NB4 (cell line): ENCODE measurements around the gene ITGB3.

ENCODE experiments used
- DNase-seq: peaks from one replicate; pipeline ENCODE4 v3.0.0; 2010; ENCODE audit warnings: low read depth
- H3K4me3 ChIP-seq: one replicate; pipeline ENCODE4 v1.5.1; 2011; ENCODE audit warnings: mild to moderate bottlenecking, low read depth, low read length, moderate library complexity
- MYC ChIP-seq: IDR thresholded peaks from 2 replicates; pipeline ENCODE4 v1.6.1; 2011; ENCODE audit warnings: low read depth, low read length
- POLR2A ChIP-seq: IDR thresholded peaks from 2 replicates; pipeline ENCODE4 v1.6.1; 2011; ENCODE audit warnings: mild to moderate bottlenecking; ENCODE audit not compliant: insufficient read length; ENCODE audit errors: extremely low read depth
- TF ChIP-seq, protein P1 (sequence below): IDR thresholded peaks from one replicate; pipeline ENCODE4 v1.5.1; 2012; ENCODE audit warnings: low read depth, low read length
- TF ChIP-seq, protein P2 (sequence below): IDR thresholded peaks from 2 replicates; pipeline ENCODE4 v1.6.1; 2011; ENCODE audit warnings: low read depth, low read length

Gene ITGB3

DNA sequence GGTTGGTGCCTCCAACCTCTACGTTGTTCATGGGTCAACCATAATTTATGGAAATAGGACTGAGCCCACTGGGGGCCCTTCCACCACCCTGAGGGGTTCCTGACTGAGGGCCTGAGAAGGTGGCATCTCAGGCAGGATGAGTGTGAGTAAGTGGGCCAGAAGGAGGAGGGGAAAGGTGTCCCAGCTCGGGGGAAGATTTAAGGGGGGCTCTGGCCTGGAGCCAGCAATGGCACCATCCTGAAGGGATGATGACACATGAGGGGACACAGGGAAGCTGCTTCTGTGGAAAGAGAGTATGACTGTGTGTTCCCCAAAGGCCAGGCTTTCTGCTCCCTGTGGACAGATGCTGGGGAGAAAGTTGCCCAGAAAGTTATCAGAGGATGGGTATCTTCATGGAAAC lies 25.8 kb upstream of the ITGB3 start:
- H3K4me3 ChIP-seq, result no peak overlapping the region
- no peak for DNase-seq
- TF ChIP-seq, protein P1, sequence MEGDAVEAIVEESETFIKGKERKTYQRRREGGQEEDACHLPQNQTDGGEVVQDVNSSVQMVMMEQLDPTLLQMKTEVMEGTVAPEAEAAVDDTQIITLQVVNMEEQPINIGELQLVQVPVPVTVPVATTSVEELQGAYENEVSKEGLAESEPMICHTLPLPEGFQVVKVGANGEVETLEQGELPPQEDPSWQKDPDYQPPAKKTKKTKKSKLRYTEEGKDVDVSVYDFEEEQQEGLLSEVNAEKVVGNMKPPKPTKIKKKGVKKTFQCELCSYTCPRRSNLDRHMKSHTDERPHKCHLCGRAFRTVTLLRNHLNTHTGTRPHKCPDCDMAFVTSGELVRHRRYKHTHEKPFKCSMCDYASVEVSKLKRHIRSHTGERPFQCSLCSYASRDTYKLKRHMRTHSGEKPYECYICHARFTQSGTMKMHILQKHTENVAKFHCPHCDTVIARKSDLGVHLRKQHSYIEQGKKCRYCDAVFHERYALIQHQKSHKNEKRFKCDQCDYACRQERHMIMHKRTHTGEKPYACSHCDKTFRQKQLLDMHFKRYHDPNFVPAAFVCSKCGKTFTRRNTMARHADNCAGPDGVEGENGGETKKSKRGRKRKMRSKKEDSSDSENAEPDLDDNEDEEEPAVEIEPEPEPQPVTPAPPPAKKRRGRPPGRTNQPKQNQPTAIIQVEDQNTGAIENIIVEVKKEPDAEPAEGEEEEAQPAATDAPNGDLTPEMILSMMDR, result no peak
- TF ChIP-seq POLR2A, result no peak
- TF ChIP-seq, protein P2, sequence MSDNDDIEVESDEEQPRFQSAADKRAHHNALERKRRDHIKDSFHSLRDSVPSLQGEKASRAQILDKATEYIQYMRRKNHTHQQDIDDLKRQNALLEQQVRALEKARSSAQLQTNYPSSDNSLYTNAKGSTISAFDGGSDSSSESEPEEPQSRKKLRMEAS, result no peak
- no peak for TF ChIP-seq MYC

DNA sequence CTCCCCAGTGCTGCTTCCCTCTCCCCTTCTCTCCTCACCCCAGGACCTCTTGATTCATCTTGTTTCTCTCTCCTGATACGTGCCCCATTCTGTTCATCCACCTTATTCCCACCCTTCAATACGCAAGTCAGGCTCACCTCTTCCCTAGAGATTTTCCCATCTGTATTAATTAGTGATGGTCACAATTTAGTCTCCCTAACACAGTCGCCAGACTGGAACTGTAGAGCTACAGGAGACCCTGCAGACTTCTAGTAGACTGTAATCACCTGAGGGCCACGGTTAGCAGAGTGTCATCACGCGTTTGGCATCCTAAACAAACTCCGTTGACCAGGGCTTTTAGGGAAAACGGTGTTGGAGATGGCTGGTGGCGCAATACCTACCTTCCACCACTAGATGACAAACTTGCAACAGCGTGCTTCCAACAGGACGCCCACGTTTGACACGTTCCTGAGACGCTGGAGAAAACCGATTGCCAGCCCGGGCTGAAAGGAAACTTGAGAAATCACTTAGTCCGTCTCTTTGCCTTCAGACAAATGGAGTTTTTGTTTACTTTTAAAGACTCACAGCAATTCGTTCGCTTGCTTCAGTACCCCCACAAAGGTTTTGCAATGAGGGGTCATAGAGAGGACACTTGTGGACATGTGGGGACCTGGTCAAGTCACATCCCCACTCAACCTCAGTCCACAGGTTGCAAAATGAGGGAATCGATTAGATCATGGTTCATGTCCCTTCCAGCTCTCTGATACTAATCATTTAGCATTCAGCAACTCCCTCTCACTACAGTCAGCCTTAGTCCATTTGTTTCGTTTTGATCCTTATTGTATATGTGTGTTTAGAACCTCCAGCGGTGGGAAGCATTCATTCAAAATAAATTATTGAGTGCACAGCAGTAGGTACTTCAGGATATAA lies 23.8 kb upstream of the ITGB3 start:
- H3K4me3 ChIP-seq, result peak overlapping the region; percentile 50
- peak; percentile 76 for TF ChIP-seq MYC
- TF ChIP-seq, protein P2, result peak; percentile 84
- TF ChIP-seq, protein P1, result peak; percentile 95
- TF ChIP-seq POLR2A, result no peak
- DNase-seq, result peak; percentile 91

DNA sequence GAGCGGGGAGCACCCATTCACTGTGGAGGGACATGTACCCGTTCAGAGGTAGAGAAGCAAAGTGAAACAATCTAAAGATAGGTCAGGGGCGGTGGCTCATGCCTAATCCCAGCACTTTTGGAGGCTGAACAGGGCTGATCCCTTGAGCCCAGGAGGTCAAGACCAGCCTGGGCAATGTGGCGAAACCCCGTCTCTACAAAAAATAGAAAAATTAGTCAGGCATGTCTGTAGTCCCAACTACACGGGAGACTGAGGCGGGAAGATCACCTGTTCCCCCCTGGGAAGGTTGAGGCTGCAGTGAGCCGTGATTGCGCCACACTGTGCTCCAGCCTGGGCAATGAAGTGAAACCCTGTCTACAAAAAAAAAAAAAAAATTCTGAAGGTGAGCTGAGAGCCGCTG lies 22.8 kb upstream of the ITGB3 start:
- H3K4me3 ChIP-seq, result no peak overlapping the region
- TF ChIP-seq, protein P2, result no peak
- TF ChIP-seq POLR2A, result no peak
- no peak for TF ChIP-seq MYC
- TF ChIP-seq, protein P1, result no peak
- no peak for DNase-seq

DNA sequence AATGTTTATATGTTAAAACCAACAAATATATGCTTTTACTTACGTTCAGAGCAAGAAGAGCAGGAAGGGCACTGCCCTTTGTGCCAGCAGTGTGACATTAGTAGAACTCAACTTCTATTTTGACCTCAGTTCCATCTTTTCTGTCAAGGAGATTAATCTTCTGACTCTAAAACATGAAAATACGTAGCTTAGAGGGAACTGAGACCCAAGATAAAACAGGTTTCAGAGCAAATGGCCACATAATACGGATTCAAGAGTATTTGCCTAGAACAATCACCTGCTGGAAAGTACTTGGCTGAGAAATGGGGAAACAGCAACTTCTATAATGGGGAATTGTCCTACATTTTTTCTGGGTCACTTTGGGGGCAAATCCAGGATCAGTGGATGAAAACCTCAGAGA lies 22.3 kb upstream of the ITGB3 start:
- no peak overlapping the region for H3K4me3 ChIP-seq

DNA sequence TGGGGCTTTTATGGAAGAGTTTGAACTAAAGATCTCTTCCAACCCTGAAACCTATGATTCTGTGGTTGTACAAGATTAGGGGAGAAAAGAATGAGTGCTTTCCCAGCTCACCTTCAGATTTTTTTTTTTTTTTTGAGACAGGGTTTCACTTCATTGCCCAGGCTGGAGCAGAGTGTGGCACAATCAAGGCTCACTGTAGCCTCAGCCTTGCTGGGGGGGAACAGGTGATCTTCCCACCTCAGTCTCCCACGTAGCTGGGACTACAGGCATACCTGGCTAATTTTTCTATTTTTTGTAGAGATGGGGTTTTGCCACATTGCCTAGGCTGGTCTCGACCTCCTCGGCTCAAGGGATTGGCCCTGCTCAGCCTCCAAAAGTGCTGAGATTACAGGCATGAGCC lies 21.8 kb upstream of the ITGB3 start:
- TF ChIP-seq, protein P2, result no peak
- TF ChIP-seq POLR2A (no peak), MYC (no peak)
- TF ChIP-seq, protein P1, result no peak
- no peak for DNase-seq
- H3K4me3 ChIP-seq, result no peak overlapping the region

More for the DNA sequence above, 22.3 kb upstream of the ITGB3 start:
- TF ChIP-seq, protein P1, result no peak
- TF ChIP-seq, protein P2, result no peak
- no peak for TF ChIP-seq POLR2A
- TF ChIP-seq MYC, result no peak
- no peak for DNase-seq
